LHCN-M2 (cell line): Measurements from ENCODE around the gene ZDHHC6. TPM values are rescaled to one million over a fixed set of nuclear protein-coding genes. Genes with fewer than 3 reads are reported as not detected.
A peak's percentile ranks its signal among the peaks of the same experiment; 100 is the strongest.
"Not testable (repeated sequence)": the region's sequence is repeated elsewhere in the genome, so short reads cannot be mapped to it uniquely, and the experiment has no call there.

Experiments used
- DNase-seq: peaks from one replicate; pipeline ENCODE4 v3.0.0-alpha.2; 2012; ENCODE audit warnings: low read depth
- total RNA-seq: library from RNA; depleted of rRNA; stranded (reverse); fragments of >200 nt; gene quantifications from 2 replicates; pipeline ENCODE4 v1.2.3, GENCODE V29; 2014

Gene ZDHHC6
- total RNA-seq, 1 experiment from 2014 or later, result 35.4 TPM

- peak; percentile 27 for DNase-seq
These were observed 459 bp downstream of the ZDHHC6 start for GRCh38 chr10:112446055-112446854.

- DNase-seq, result no peak
These were observed 4.7 kb downstream of the ZDHHC6 start for GRCh38 chr10:112442063-112442462.

GRCh38 chr10:112441520-112441919 is 5.2 kb downstream of the ZDHHC6 start:
- DNase-seq, result no peak

GRCh38 chr10:112438356-112438755 is 8.4 kb downstream of the ZDHHC6 start:
- no peak for DNase-seq

GRCh38 chr10:112434988-112435619 is 11.6 kb downstream of the ZDHHC6 start:
- DNase-seq, result peak; percentile 21

GRCh38 chr10:112433136-112433535 is 13.6 kb downstream of the ZDHHC6 start:
- no peak for DNase-seq

- DNase-seq, result no peak
These were observed 17.0 kb downstream of the ZDHHC6 start for GRCh38 chr10:112429654-112430230.

- no peak for DNase-seq
These were observed 17.6 kb downstream of the ZDHHC6 start for GRCh38 chr10:112429147-112429546.

- DNase-seq, result no peak
These were observed 20.6 kb downstream of the ZDHHC6 start for GRCh38 chr10:112426111-112426510.

GRCh38 chr10:112424651-112425050 is 22.1 kb downstream of the ZDHHC6 start:
- no peak for DNase-seq

GRCh38 chr10:112421731-112422130 is 25.0 kb downstream of the ZDHHC6 start:
- DNase-seq, result peak; percentile 2

GRCh38 chr10:112412696-112413095 is 34.0 kb downstream of the ZDHHC6 start:
- no peak for DNase-seq

GRCh38 chr10:112409755-112410154 is 37.0 kb downstream of the ZDHHC6 start:
- DNase-seq, result no peak

GRCh38 chr10:112409299-112409698 is 37.4 kb downstream of the ZDHHC6 start:
- DNase-seq, result no peak

- DNase-seq, result no peak
These were observed 39.0 kb downstream of the ZDHHC6 start for GRCh38 chr10:112407696-112408095.

- DNase-seq, result not testable (repeated sequence)
These were observed 39.9 kb downstream of the ZDHHC6 start for GRCh38 chr10:112406806-112407205.

GRCh38 chr10:112404617-112405016 is 42.1 kb downstream of the ZDHHC6 start:
- DNase-seq, result no peak

- DNase-seq, result no peak
These were observed 43.8 kb downstream of the ZDHHC6 start for GRCh38 chr10:112402917-112403316.

GRCh38 chr10:112397592-112397991 is 49.1 kb downstream of the ZDHHC6 start:
- DNase-seq, result no peak

GRCh38 chr10:112395809-112396530 is 50.7 kb downstream of the ZDHHC6 start:
- DNase-seq, result no peak

GRCh38 chr10:112394475-112394875 is 52.2 kb downstream of the ZDHHC6 start:
- DNase-seq, result no peak

GRCh38 chr10:112393827-112394226 is 52.9 kb downstream of the ZDHHC6 start:
- no peak for DNase-seq
